ENCODE measurements around the gene MTHFD1. TPM values are rescaled to one million over a fixed set of nuclear protein-coding genes. Genes with fewer than 3 reads are reported as not detected.
"Not testable (repeated sequence)": the region's sequence is repeated elsewhere in the genome, so short reads cannot be mapped to it uniquely, and the experiment has no call there.

MTHFD1 gene
- total RNA-seq, 1 donor from 2014 or later = 161 TPM

DNA sequence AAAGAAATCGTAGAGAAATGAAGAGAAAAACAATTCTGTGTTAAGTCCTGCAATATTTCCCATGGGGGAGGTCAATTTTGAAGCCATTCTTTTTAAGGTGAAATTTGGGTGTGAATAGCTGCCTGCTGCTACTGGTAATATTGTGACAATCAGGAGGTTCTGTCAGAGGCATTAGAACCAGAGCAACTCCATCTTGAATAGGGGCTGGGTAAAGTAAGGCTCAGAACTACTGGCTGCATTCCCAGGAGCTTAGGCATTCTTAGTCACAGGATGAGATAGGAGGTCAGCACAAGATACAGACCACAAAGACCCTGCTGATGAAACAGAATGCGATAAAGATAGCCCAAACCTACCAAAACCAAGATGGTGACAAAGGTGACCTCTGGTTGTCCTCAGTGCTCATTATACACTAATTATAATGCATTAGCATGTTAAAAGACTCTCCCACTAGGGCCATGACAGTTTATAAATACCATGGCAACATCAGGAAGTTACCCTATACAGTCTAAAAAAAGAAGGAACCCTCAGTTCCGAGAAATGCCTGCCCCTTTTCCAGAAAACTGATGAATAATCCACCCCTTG is 24.8 kb upstream of the MTHFD1 start:
- H3K36me3 Mint-ChIP-seq (ENCODE audit: low read depth) = no peaks in the 10 kb centered on the region
- TF ChIP-seq, protein P1, sequence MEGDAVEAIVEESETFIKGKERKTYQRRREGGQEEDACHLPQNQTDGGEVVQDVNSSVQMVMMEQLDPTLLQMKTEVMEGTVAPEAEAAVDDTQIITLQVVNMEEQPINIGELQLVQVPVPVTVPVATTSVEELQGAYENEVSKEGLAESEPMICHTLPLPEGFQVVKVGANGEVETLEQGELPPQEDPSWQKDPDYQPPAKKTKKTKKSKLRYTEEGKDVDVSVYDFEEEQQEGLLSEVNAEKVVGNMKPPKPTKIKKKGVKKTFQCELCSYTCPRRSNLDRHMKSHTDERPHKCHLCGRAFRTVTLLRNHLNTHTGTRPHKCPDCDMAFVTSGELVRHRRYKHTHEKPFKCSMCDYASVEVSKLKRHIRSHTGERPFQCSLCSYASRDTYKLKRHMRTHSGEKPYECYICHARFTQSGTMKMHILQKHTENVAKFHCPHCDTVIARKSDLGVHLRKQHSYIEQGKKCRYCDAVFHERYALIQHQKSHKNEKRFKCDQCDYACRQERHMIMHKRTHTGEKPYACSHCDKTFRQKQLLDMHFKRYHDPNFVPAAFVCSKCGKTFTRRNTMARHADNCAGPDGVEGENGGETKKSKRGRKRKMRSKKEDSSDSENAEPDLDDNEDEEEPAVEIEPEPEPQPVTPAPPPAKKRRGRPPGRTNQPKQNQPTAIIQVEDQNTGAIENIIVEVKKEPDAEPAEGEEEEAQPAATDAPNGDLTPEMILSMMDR (conservative IDR thresholded peaks at IDR 0.05) = no peak
- no peaks in the 10 kb centered on the region for H3K9me3 Mint-ChIP-seq
- no peak overlapping the region for H3K27ac Mint-ChIP-seq (ENCODE audit: unreplicated experiment)
- H3K27me3 Mint-ChIP-seq (ENCODE audit: low read depth) = no peaks in the 10 kb centered on the region
- DNase-seq (ENCODE audit: low read depth, low spot score) = no peak
- no peak overlapping the region for H3K4me3 Mint-ChIP-seq
- no peaks in the 10 kb centered on the region for H3K4me1 Mint-ChIP-seq

DNA sequence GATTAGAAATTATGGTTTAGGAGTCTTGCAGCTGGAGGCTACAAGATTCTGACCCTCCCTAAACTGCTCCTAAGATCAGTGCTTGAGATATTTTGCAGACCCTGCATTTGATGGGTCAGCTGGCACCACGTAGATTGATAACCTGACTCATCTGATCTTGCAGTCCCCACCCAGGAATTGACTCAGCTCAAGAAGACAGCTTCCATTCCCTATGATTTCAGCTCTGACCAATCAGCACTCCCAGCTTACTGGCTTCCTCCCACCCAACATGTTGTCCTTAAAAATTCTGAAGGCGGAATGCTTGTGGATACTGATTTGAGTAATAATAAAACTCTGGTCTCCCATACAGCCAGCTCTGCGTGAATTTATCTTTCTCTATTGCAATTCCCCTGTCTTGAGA is 23.2 kb upstream of the MTHFD1 start:
- H3K4me1 Mint-ChIP-seq = no peaks in the 10 kb centered on the region
- TF ChIP-seq, protein P1 (conservative IDR thresholded peaks at IDR 0.05) = no peak
- no peak overlapping the region for H3K4me3 Mint-ChIP-seq
- no peaks in the 10 kb centered on the region for H3K9me3 Mint-ChIP-seq
- no peaks in the 10 kb centered on the region for H3K36me3 Mint-ChIP-seq (ENCODE audit: low read depth)
- H3K27ac Mint-ChIP-seq (ENCODE audit: unreplicated experiment) = no peak overlapping the region
- no peak for DNase-seq (ENCODE audit: low read depth, low spot score)
- no peaks in the 10 kb centered on the region for H3K27me3 Mint-ChIP-seq (ENCODE audit: low read depth)

DNA sequence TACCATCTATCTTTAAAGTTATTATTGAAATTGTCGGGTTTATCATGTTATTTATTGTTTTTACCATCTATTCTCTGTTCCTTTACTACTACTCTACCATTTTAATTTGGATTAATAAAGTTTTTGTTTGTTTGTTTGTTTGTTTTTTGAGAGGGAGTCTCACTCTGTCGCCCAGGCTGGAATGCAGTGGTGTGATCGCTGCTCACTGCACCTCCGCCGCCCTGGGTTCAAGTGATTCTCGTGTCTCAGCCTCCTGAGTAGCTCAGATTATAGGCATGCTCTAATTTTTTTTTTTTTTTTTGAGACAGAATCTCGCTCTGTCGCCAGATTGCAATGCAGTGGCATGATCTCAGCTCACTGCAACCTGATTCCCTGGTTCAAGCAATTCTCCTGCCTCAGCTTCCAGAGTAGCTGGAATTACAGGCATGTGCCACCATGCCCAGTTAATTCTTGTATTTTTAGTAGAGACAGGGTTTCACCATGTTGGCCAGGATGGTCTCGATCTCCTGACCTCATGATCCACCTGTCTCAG is 22.7 kb upstream of the MTHFD1 start:
- H3K4me3 Mint-ChIP-seq; H3K27me3 Mint-ChIP-seq (ENCODE audit: low read depth): not testable (repeated sequence)

DNA sequence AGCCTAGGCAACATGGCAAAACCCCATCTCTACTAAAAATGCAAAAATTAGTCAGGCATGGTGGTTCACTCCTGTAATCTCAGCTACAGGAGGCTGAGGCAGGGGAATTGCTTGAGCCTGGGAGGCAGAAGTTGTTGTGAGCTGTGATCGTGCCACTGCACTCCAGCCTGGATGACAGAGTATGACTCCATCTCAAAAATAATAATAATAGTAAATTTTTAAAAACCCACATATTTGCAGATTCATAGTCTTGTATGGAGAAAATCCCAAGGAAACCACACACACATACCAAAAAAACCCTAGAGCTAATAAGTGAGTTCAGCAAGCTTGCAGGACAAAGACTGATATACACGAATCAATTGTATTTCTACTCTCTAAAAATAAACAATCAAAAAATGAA is 19.0 kb upstream of the MTHFD1 start:
- no peaks in the 10 kb centered on the region for H3K9me3 Mint-ChIP-seq

More for the DNA sequence above, 22.7 kb upstream of the MTHFD1 start:
- not testable (repeated sequence) for H3K4me1 Mint-ChIP-seq; H3K27ac Mint-ChIP-seq (ENCODE audit: unreplicated experiment); DNase-seq (ENCODE audit: low read depth, low spot score); H3K36me3 Mint-ChIP-seq (ENCODE audit: low read depth); H3K9me3 Mint-ChIP-seq

DNA sequence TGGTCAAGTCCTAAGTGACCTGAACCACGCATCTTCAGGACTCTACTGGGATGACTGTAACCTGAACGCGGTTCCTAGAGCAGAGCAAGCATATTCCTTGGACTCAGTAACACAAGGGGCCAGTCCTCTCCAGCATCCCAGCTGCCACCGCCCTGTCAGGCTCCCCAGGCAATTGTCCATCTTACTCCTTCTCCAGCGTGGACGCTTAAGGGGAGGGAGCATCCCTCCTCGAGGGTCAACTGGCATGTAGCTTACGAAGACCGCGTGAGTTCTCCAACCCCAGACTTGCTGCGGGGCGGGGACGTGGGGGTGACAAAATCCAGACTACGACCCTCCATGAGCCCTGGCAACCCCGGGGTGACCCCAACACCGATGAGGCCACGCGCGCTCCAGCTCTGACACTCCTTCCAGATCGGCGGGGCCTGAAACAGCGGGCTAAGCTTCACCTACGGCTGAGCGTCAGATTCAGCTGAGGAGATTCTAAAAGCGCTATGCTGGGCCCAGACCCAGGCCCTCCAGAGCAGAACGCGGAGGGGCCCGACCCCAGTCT is 846 bp upstream of the MTHFD1 start:
- H3K27ac Mint-ChIP-seq (ENCODE audit: unreplicated experiment) = peak overlapping the region; percentile 98
- H3K4me1 Mint-ChIP-seq = peaks cover 34% of the 10 kb centered on the region
- DNase-seq (ENCODE audit: low read depth, low spot score) = no peak
- no peaks in the 10 kb centered on the region for H3K9me3 Mint-ChIP-seq
- TF ChIP-seq, protein P1 (conservative IDR thresholded peaks at IDR 0.05) = no peak
- peaks cover 4% of the 10 kb centered on the region for H3K27me3 Mint-ChIP-seq (ENCODE audit: low read depth)
- peaks cover 4% of the 10 kb centered on the region for H3K36me3 Mint-ChIP-seq (ENCODE audit: low read depth)
- H3K4me3 Mint-ChIP-seq = peak overlapping the region; percentile 94

More for the DNA sequence above, 19.0 kb upstream of the MTHFD1 start:
- Mint-ChIP-seq H3K4me3 (no peak overlapping the region), H3K27me3 (ENCODE audit: low read depth) (no peaks in the 10 kb centered on the region), H3K4me1 (no peaks in the 10 kb centered on the region), H3K27ac (ENCODE audit: unreplicated experiment) (no peak overlapping the region), H3K36me3 (ENCODE audit: low read depth) (no peaks in the 10 kb centered on the region)
- TF ChIP-seq, protein P1 (conservative IDR thresholded peaks at IDR 0.05) = no peak
- DNase-seq (ENCODE audit: low read depth, low spot score) = no peak
